ENCODE data around the gene SIL1. TPM values are rescaled to one million over a fixed set of nuclear protein-coding genes. Genes with fewer than 3 reads are reported as not detected.
"Not testable (repeated sequence)": the region's sequence is repeated elsewhere in the genome, so short reads cannot be mapped to it uniquely, and the experiment has no call there.

Gene SIL1
- total RNA-seq, 1 donor from 2014 or later, result 16.0 TPM

DNA sequence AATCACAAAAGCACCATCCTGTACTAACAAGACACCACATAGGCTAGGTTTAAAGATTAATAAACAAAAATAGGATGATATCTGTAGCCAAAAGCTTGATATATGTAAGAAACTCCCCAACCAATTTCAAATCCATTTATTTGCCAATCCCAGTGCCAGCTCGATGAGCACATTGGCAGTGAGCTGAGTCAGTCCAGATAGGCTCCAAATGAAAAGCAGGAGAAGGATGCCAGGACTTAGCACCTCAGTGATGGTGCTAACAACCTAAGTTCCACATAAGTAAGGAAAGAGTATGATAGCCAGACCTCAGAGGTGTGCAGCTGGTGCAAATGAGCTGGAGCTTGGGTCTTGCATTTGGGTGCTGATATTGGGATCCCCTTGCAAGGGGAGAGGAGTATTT, 158.1 kb downstream of the SIL1 start:
- H3K4me1 Mint-ChIP-seq, result peaks cover 4% of the 10 kb centered on the region
- H3K36me3 Mint-ChIP-seq (ENCODE audit: low read depth), result peaks cover 13% of the 10 kb centered on the region
- H3K27me3 Mint-ChIP-seq (ENCODE audit: low read depth), result no peaks in the 10 kb centered on the region
- H3K9me3 Mint-ChIP-seq, result peaks cover 9% of the 10 kb centered on the region
- TF ChIP-seq, protein P1, sequence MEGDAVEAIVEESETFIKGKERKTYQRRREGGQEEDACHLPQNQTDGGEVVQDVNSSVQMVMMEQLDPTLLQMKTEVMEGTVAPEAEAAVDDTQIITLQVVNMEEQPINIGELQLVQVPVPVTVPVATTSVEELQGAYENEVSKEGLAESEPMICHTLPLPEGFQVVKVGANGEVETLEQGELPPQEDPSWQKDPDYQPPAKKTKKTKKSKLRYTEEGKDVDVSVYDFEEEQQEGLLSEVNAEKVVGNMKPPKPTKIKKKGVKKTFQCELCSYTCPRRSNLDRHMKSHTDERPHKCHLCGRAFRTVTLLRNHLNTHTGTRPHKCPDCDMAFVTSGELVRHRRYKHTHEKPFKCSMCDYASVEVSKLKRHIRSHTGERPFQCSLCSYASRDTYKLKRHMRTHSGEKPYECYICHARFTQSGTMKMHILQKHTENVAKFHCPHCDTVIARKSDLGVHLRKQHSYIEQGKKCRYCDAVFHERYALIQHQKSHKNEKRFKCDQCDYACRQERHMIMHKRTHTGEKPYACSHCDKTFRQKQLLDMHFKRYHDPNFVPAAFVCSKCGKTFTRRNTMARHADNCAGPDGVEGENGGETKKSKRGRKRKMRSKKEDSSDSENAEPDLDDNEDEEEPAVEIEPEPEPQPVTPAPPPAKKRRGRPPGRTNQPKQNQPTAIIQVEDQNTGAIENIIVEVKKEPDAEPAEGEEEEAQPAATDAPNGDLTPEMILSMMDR (conservative IDR thresholded peaks at IDR 0.05), result no peak
- no peak for DNase-seq (ENCODE audit: low read depth, low spot score)
- no peak overlapping the region for H3K4me3 Mint-ChIP-seq
- no peak overlapping the region for H3K27ac Mint-ChIP-seq (ENCODE audit: unreplicated experiment)

DNA sequence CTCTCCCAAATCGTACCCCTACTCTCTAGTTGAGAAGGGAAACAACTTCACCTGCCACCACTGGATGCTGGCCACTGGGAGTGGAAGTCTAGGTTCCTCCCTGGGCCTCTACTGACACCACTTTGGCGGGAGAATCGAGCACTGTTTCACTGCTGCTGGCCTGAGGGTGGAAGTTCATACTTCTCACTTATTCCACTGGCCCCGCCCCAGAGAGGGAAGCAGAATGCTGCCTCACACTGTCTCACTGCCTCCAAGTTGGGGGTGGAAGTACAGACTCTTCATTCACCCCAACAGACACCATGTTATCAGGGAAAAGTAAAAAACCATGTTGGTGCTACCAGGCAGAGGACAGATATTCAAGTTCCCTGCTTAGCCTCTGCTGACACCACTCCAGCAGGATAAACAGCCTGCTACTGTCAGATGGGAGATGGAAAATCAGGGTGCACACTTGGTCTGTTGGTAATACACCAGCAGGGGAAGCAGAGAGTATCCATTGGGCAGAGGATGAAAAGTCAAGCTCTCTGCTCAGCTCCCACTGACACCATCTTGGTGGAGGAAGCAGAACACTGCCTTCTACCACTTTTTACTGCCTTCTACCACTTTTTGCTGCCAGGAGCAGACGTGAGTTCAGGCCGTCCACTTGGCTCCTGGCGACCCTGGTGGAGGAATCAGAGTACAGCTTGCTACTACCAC, 159.4 kb downstream of the SIL1 start:
- H3K36me3 Mint-ChIP-seq (ENCODE audit: low read depth), result peaks cover 15% of the 10 kb centered on the region
- H3K4me1 Mint-ChIP-seq, result peaks cover 4% of the 10 kb centered on the region
- no peak for DNase-seq (ENCODE audit: low read depth, low spot score)
- peaks cover 9% of the 10 kb centered on the region for H3K9me3 Mint-ChIP-seq
- TF ChIP-seq, protein P1 (conservative IDR thresholded peaks at IDR 0.05), result peak; percentile 31
- no peak overlapping the region for H3K4me3 Mint-ChIP-seq
- H3K27ac Mint-ChIP-seq (ENCODE audit: unreplicated experiment), result no peak overlapping the region
- no peaks in the 10 kb centered on the region for H3K27me3 Mint-ChIP-seq (ENCODE audit: low read depth)

DNA sequence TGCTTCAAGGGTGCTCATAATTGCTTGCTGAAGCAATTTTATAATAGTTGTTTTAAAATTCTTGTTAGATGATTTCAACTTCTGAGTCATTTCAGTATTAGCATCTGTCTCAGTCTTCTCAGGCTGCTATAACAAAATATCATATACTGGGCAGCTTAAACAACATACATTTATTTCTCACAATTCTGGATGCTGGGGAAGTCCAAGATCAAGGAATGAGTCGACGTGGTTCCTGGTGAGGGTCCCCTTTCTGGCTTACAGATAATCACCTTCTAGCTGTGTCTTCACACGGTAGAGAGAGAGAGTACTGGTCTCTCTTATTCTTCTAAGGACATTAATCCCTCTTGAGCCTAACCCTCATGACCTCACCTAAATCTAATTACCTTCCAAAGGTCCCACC, 160.4 kb downstream of the SIL1 start:
- Mint-ChIP-seq H3K4me1 (peaks cover 4% of the 10 kb centered on the region), H3K27me3 (ENCODE audit: low read depth) (no peaks in the 10 kb centered on the region), H3K9me3 (peaks cover 11% of the 10 kb centered on the region), H3K27ac (ENCODE audit: unreplicated experiment) (no peak overlapping the region), H3K4me3 (no peak overlapping the region), H3K36me3 (ENCODE audit: low read depth) (peaks cover 15% of the 10 kb centered on the region)
- DNase-seq (ENCODE audit: low read depth, low spot score), result no peak
- TF ChIP-seq, protein P1 (conservative IDR thresholded peaks at IDR 0.05), result no peak

DNA sequence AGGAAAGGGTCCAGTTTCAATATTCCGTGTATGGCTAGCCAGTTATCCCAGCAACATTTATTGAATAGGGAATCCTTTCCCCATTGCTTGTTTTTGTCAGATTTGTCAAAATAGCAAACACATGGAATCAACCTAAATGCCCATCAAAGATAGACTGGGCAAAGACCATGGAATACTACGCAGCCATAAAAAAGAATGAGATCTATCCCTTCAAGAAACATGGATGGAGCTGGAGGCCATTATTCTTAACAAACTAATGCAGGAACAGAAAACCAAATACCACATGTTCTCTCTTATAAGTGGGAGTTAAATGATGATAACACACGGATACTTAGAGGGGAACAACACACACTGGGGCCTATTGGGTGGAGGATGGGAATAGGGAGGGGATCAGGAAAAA, 161.8 kb downstream of the SIL1 start:
- Mint-ChIP-seq H3K9me3 (peaks cover 14% of the 10 kb centered on the region), H3K36me3 (ENCODE audit: low read depth) (peaks cover 15% of the 10 kb centered on the region)
- H3K27me3 Mint-ChIP-seq (ENCODE audit: low read depth); DNase-seq (ENCODE audit: low read depth, low spot score); H3K27ac Mint-ChIP-seq (ENCODE audit: unreplicated experiment); H3K4me1 Mint-ChIP-seq; H3K4me3 Mint-ChIP-seq: not testable (repeated sequence)

DNA sequence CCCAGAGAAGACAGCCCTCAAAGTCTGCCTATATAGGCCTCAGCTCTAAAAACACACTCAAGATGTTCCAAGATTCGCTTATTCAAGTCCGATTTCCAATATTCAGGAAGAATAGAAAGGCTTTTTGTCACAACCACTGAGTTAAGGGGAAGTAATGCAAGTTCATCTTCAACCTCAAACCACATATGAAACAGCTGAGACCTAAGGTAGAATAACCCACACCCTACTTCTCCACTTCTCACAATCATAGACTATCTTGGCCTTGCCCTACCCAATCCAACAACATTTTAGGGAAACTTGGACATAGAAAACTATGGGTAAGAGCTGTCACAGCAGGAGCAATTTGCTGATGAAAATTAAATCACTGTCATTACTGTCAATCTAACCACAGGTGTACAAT, 171.0 kb downstream of the SIL1 start:
- Mint-ChIP-seq H3K9me3 (peaks cover 3% of the 10 kb centered on the region), H3K27me3 (ENCODE audit: low read depth) (no peaks in the 10 kb centered on the region), H3K36me3 (ENCODE audit: low read depth) (no peaks in the 10 kb centered on the region), H3K4me1 (no peaks in the 10 kb centered on the region), H3K4me3 (no peak overlapping the region), H3K27ac (ENCODE audit: unreplicated experiment) (no peak overlapping the region)
- no peak for DNase-seq (ENCODE audit: low read depth, low spot score)
- TF ChIP-seq, protein P1 (conservative IDR thresholded peaks at IDR 0.05), result no peak

DNA sequence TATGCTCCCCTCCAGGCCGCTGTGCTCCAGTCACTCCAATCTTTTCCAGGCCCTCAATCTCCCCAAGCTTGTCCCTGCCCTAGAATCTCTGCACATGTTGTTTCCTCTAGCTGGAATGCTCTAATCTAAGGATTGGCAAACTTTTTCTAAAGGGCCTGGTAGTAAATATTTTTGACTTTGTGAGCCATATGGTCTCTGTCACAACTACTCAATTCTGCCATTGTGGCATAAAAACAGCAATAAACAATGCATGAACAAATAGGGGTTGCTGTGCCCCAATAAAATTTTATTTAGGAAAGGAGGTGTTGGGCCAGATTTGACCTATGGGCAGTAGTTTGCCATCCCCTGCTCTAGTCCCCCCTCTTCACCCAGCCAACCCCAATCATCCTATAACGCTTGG, 172.5 kb downstream of the SIL1 start:
- DNase-seq (ENCODE audit: low read depth, low spot score), result no peak
- H3K4me3 Mint-ChIP-seq, result no peak overlapping the region
- H3K36me3 Mint-ChIP-seq (ENCODE audit: low read depth), result no peaks in the 10 kb centered on the region
- TF ChIP-seq, protein P1 (conservative IDR thresholded peaks at IDR 0.05), result no peak
- H3K27me3 Mint-ChIP-seq (ENCODE audit: low read depth), result no peaks in the 10 kb centered on the region
- H3K27ac Mint-ChIP-seq (ENCODE audit: unreplicated experiment), result no peak overlapping the region
- no peaks in the 10 kb centered on the region for H3K9me3 Mint-ChIP-seq
- no peaks in the 10 kb centered on the region for H3K4me1 Mint-ChIP-seq

Measured in neural crest cell (in vitro differentiated cells).